HepG2 (cell line): ENCODE data around the gene ZNF513. TPM values are rescaled to one million over a fixed set of nuclear protein-coding genes. Genes with fewer than 3 reads are reported as not detected.
A peak's percentile ranks its signal among the peaks of the same experiment; 100 is the strongest.

ENCODE experiments used
- ARNT2 ChIP-seq: sonication (generic); formaldehyde crosslinking; IDR thresholded peaks from 2 replicates; pipeline ENCODE4 v1.8.0; 2022; ENCODE audit warnings: mild to moderate bottlenecking, low read depth, missing genetic modification reagents, moderate library complexity
- CREB1 ChIP-seq, 2 experiments: fragments of 450-650 bp in 1 of 2; IDR thresholded peaks; 2 replicates each; pipeline ENCODE4 v1.6.1; 2016 to 2017; ENCODE audit warnings: control low read depth in 1 of 2, mild to moderate bottlenecking in 1 of 2, missing compliant biosample characterization in 1 of 2, missing genetic modification characterization in 1 of 2
- GABPA ChIP-seq, 2 experiments: IDR thresholded peaks; 2 replicates each; pipeline ENCODE4 v1.6.1; 2011 to 2016; ENCODE audit warnings: low read depth in 2 of 2, low read length in 1 of 2, missing biosample characterization in 1 of 2, missing genetic modification characterization in 1 of 2
- HNRNPH1 ChIP-seq: fragments of 200-400 bp; formaldehyde crosslinking; optimal IDR thresholded peaks from 2 replicates; pipeline ENCODE3; 2017; ENCODE audit warnings: mild to moderate bottlenecking, low read depth, low read length
- MEIS1 ChIP-seq: sonication (generic); formaldehyde crosslinking; IDR thresholded peaks from 2 replicates; pipeline ENCODE4 v1.9.0; 2021; ENCODE audit warnings: mild to moderate bottlenecking, missing genetic modification reagents, moderate library complexity, borderline replicate concordance
- MTA3 ChIP-seq: sonication (generic); formaldehyde crosslinking; IDR thresholded peaks from 2 replicates; pipeline ENCODE4 v1.4.0; 2020; ENCODE audit warnings: missing genetic modification reagents
- NR2F1 ChIP-seq, 2 experiments: fragments of 450-650 bp in 1 of 2; formaldehyde crosslinking in 1 of 2; IDR thresholded peaks; 2 replicates each; pipeline versions ENCODE4 v1.5.0 to v1.6.1; 2016 to 2020; ENCODE audit warnings: mild to moderate bottlenecking in 1 of 2, missing compliant biosample characterization in 1 of 2, missing genetic modification reagents in 1 of 2, moderate library complexity in 1 of 2
- PHF21A ChIP-seq: sonication (generic); formaldehyde crosslinking; IDR thresholded peaks from 2 replicates; pipeline ENCODE4 v1.5.0; 2020; ENCODE audit warnings: mild to moderate bottlenecking, missing genetic modification reagents
- PITX1 ChIP-seq: sonication (generic); formaldehyde crosslinking; IDR thresholded peaks from 2 replicates; pipeline ENCODE4 v1.5.1; 2020; ENCODE audit warnings: mild to moderate bottlenecking, missing genetic modification reagents
- SIX1 ChIP-seq: sonication (generic); formaldehyde crosslinking; IDR thresholded peaks from 2 replicates; pipeline ENCODE4 v1.4.0; 2020; ENCODE audit warnings: missing genetic modification reagents, borderline replicate concordance
- ZBTB38 ChIP-seq: sonication (generic); formaldehyde crosslinking; IDR thresholded peaks from 2 replicates; pipeline ENCODE4 v1.5.1; 2020; ENCODE audit warnings: mild to moderate bottlenecking, missing genetic modification reagents
- ZFY ChIP-seq: sonication (generic); formaldehyde crosslinking; IDR thresholded peaks from 2 replicates; pipeline ENCODE4 v1.4.0; 2020; ENCODE audit warnings: missing genetic modification reagents
- ZMYM3 ChIP-seq: sonication (generic); formaldehyde crosslinking; IDR thresholded peaks from 2 replicates; pipeline ENCODE4 v1.5.1; 2020; ENCODE audit warnings: mild to moderate bottlenecking, missing genetic modification reagents
- ZMYM4 ChIP-seq: sonication (generic); formaldehyde crosslinking; IDR thresholded peaks from 2 replicates; pipeline ENCODE4 v1.8.1; 2023; ENCODE audit warnings: mild to moderate bottlenecking, missing genetic modification reagents
- polyA plus RNA-seq, 8 experiments: library from polyadenylated mRNA; depleted of rRNA in 3 of 8; stranded (reverse) in 7 of 8; unstranded in 1 of 8; fragments of >200 nt; fragmentation: Illumina TruSeq in 4 of 8; extraction: Trizol in 4 of 8; gene quantifications; 2 replicates each; pipeline versions ENCODE4 v1.2.1 to v1.2.3, GENCODE V29; 2011 to 2016; ENCODE audit warnings: low read depth in 4 of 8, missing spikeins in 1 of 8, mixed read lengths in 1 of 8; ENCODE audit not compliant: insufficient read depth in 1 of 8
- total RNA-seq, 5 experiments: library from RNA; depleted of rRNA; stranded (reverse); fragments of >200 nt; fragmentation: Illumina TruSeq; extraction: Trizol; gene quantifications; 2 replicates each; pipeline ENCODE4 v1.2.3, GENCODE V29; 2016; ENCODE audit warnings: low read depth in 1 of 5
- TF ChIP-seq, protein P1 (sequence below): sonication (generic); formaldehyde crosslinking; IDR thresholded peaks from 2 replicates; pipeline ENCODE4 v1.5.0; 2020; ENCODE audit warnings: missing genetic modification reagents
- TF ChIP-seq, protein P2 (sequence below): sonication (generic); formaldehyde crosslinking; IDR thresholded peaks from 2 replicates; pipeline ENCODE4 v1.4.0; 2020; ENCODE audit warnings: missing genetic modification reagents
- TF ChIP-seq, protein P3 (sequence below): sonication (generic); formaldehyde crosslinking; IDR thresholded peaks from 2 replicates; pipeline ENCODE4 v1.5.0; 2020; ENCODE audit warnings: mild to moderate bottlenecking, missing genetic modification reagents
- TF ChIP-seq, protein P4 (sequence below), 2 experiments: sonication (generic) in 1 of 2; formaldehyde crosslinking in 1 of 2; IDR thresholded peaks; 2 replicates each; pipeline versions ENCODE4 v1.5.1 to v1.6.1; 2011 to 2020; ENCODE audit warnings: borderline replicate concordance in 1 of 2, low read depth in 1 of 2, low read length in 1 of 2, mild to moderate bottlenecking in 1 of 2, missing genetic modification reagents in 1 of 2, moderate library complexity in 1 of 2

The ZNF513 gene
- total and polyA plus RNA-seq, 2 of the 13 experiments (the other 11 are each of a cell fraction or from before 2014, with no cell fraction given): 4.9 to 6.3 TPM

DNA sequence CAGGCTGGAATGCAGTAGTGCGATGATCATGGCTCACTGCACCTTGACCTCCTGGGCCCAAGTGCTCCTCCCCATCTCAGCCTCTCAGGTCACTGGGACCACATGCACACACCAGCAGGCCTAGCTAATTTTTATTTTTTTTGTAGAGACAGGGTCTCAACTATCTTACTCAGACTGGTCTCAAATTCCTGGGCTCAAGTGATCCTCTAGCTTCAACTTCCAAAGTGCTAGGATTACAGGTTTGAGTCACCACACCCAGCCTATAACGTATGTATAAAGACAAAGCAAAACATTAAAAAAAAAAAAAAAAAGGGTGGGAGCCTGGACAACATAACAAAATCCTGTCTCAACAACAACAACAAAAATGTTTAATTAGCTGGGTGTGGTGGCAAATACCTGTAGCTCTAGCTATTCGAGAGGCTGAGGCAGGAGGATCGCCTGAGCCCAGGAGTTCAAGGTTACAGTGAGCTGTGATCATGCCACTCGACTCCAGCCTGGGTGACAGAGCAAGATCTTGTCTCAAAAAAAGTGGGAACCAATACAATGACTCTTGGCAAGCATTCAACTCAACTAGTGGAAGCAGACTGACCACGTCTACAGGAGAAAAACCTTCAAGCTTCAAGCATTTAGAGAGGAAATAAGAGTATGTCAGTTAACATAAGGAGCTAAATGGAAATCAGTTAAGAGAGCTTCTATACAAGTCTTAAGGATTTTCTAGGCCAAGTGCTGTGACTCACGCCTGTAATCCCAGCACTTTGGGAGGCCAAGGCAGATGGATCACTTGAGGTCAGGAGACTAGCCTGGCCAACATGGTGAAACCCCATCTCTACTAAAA is 26.6 kb downstream of the ZNF513 start (continued):
- TF ChIP-seq ZMYM4: peak; percentile 34; the same call in 1 of the 2 replicates
- peak; percentile 16; the same call in 1 of the 2 replicates for TF ChIP-seq PITX1
- TF ChIP-seq ZMYM3 (CRISPR knock-in tag): peak; percentile 67; the same call in 1 of the 2 replicates
- no peak for TF ChIP-seq MTA3 (CRISPR knock-in tag)
- no peak for TF ChIP-seq CREB1 (IDR thresholded peaks at IDR 0.05)
- TF ChIP-seq CREB1 (CRISPR knock-in tag; IDR thresholded peaks at IDR 0.05): peak; percentile 53; the same call in 1 of the 2 replicates
- TF ChIP-seq HNRNPH1: no peak
- TF ChIP-seq, protein P1, sequence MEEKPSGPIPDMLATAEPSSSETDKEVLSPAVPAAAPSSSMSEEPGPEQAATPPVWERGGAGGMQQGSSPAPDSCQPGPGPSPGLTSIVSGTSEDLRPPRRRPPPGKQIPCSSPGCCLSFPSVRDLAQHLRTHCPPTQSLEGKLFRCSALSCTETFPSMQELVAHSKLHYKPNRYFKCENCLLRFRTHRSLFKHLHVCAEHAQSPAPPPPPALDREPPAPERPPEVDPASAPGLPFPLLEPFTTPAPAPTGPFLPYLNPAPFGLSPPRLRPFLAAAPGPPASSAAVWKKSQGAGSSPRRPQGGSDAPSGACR (CRISPR knock-in tag): 0 out of 2 replicates have a peak, but pooled peaks have one; percentile 15
- TF ChIP-seq, protein P2, sequence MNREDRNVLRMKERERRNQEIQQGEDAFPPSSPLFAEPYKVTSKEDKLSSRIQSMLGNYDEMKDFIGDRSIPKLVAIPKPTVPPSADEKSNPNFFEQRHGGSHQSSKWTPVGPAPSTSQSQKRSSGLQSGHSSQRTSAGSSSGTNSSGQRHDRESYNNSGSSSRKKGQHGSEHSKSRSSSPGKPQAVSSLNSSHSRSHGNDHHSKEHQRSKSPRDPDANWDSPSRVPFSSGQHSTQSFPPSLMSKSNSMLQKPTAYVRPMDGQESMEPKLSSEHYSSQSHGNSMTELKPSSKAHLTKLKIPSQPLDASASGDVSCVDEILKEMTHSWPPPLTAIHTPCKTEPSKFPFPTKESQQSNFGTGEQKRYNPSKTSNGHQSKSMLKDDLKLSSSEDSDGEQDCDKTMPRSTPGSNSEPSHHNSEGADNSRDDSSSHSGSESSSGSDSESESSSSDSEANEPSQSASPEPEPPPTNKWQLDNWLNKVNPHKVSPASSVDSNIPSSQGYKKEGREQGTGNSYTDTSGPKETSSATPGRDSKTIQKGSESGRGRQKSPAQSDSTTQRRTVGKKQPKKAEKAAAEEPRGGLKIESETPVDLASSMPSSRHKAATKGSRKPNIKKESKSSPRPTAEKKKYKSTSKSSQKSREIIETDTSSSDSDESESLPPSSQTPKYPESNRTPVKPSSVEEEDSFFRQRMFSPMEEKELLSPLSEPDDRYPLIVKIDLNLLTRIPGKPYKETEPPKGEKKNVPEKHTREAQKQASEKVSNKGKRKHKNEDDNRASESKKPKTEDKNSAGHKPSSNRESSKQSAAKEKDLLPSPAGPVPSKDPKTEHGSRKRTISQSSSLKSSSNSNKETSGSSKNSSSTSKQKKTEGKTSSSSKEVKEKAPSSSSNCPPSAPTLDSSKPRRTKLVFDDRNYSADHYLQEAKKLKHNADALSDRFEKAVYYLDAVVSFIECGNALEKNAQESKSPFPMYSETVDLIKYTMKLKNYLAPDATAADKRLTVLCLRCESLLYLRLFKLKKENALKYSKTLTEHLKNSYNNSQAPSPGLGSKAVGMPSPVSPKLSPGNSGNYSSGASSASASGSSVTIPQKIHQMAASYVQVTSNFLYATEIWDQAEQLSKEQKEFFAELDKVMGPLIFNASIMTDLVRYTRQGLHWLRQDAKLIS (CRISPR knock-in tag): peak; percentile 82
- TF ChIP-seq ZFY (CRISPR knock-in tag): peak; percentile 68
- TF ChIP-seq NR2F1 (CRISPR knock-in tag; IDR thresholded peaks at IDR 0.05): 0 out of 4 replicates have a peak, but pooled peaks have one; percentile 57
- peak; percentile 70 for TF ChIP-seq ARNT2 (CRISPR knock-in tag)
- TF ChIP-seq ZBTB38 (CRISPR knock-in tag): 0 out of 2 replicates have a peak, but pooled peaks have one; percentile 1
- peak; percentile 41 for TF ChIP-seq SIX1 (CRISPR knock-in tag)
- TF ChIP-seq, protein P3, sequence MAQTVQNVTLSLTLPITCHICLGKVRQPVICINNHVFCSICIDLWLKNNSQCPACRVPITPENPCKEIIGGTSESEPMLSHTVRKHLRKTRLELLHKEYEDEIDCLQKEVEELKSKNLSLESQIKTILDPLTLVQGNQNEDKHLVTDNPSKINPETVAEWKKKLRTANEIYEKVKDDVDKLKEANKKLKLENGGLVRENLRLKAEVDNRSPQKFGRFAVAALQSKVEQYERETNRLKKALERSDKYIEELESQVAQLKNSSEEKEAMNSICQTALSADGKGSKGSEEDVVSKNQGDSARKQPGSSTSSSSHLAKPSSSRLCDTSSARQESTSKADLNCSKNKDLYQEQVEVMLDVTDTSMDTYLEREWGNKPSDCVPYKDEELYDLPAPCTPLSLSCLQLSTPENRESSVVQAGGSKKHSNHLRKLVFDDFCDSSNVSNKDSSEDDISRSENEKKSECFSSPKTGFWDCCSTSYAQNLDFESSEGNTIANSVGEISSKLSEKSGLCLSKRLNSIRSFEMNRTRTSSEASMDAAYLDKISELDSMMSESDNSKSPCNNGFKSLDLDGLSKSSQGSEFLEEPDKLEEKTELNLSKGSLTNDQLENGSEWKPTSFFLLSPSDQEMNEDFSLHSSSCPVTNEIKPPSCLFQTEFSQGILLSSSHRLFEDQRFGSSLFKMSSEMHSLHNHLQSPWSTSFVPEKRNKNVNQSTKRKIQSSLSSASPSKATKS (CRISPR knock-in tag): no peak
- TF ChIP-seq PHF21A: peak; percentile 80
- TF ChIP-seq, protein P4, sequence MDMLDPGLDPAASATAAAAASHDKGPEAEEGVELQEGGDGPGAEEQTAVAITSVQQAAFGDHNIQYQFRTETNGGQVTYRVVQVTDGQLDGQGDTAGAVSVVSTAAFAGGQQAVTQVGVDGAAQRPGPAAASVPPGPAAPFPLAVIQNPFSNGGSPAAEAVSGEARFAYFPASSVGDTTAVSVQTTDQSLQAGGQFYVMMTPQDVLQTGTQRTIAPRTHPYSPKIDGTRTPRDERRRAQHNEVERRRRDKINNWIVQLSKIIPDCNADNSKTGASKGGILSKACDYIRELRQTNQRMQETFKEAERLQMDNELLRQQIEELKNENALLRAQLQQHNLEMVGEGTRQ (IDR thresholded peaks at IDR 0.05; ENCODE audit: low read depth, low read length): no peak
- TF ChIP-seq, protein P4 (CRISPR knock-in tag; IDR thresholded peaks at IDR 0.05; ENCODE audit: borderline replicate concordance): no peak
- TF ChIP-seq GABPA (IDR thresholded peaks at IDR 0.05; ENCODE audit: low read depth, low read length): no peak
- TF ChIP-seq GABPA (CRISPR knock-in tag; IDR thresholded peaks at IDR 0.05; ENCODE audit: low read depth): peak; percentile 23; the same call in 1 of the 2 replicates
- 0 out of 2 replicates have a peak, but pooled peaks have one; percentile 55 for TF ChIP-seq MEIS1 (CRISPR knock-in tag)
